Globus pallidus (tissue), 1 donor: ENCODE measurements around the gene KLHDC1.

ENCODE experiments used
- DNase-seq: peaks from one replicate; pipeline ENCODE4 v3.0.0-alpha.2; 2015; ENCODE audit warnings: low spot score

KLHDC1 gene

GRCh38 chr14:49786315-49786714 is 93.4 kb downstream of the KLHDC1 start:
- no peak for DNase-seq

GRCh38 chr14:49792618-49793017 is 99.7 kb downstream of the KLHDC1 start:
- no peak for DNase-seq

- DNase-seq = no peak
Observed at GRCh38 chr14:49796025-49796424, 103.1 kb downstream of the KLHDC1 start.
